GM19193 (cell line): ENCODE results near the gene SLC7A4.

ENCODE experiments used
- POLR2A ChIP-seq: IDR thresholded peaks from 4 replicates; pipeline ENCODE4 v1.6.1; 2011; ENCODE audit not compliant: insufficient read depth, insufficient read length; ENCODE audit errors: extremely low read depth

SLC7A4 gene

GRCh38 chr22:21044931-21045584, 12.7 kb upstream of the SLC7A4 start:
- TF ChIP-seq POLR2A, result no peak

- no peak for TF ChIP-seq POLR2A
These were observed 11.6 kb upstream of the SLC7A4 start for GRCh38 chr22:21043860-21044535.

GRCh38 chr22:21042978-21043859, 10.9 kb upstream of the SLC7A4 start:
- TF ChIP-seq POLR2A, result no peak

- no peak for TF ChIP-seq POLR2A
These were observed 9.6 kb upstream of the SLC7A4 start for GRCh38 chr22:21041937-21042336.

GRCh38 chr22:21038405-21038804, 6.0 kb upstream of the SLC7A4 start:
- no peak for TF ChIP-seq POLR2A

GRCh38 chr22:21034989-21035388, 2.6 kb upstream of the SLC7A4 start:
- TF ChIP-seq POLR2A, result no peak

- TF ChIP-seq POLR2A, result no peak
These were observed 1.5 kb upstream of the SLC7A4 start for GRCh38 chr22:21033895-21034294.

GRCh38 chr22:21032868-21033688, 717 bp upstream of the SLC7A4 start:
- TF ChIP-seq POLR2A, result no peak

- TF ChIP-seq POLR2A, result no peak
These were observed 770 bp downstream of the SLC7A4 start for GRCh38 chr22:21031545-21032036.

GRCh38 chr22:21030621-21031544, 1.5 kb downstream of the SLC7A4 start:
- no peak for TF ChIP-seq POLR2A

- TF ChIP-seq POLR2A, result no peak
These were observed 2.3 kb downstream of the SLC7A4 start for GRCh38 chr22:21030032-21030431.

- no peak for TF ChIP-seq POLR2A
These were observed 2.8 kb downstream of the SLC7A4 start for GRCh38 chr22:21029486-21030025.
